Measurements from ENCODE around the gene MAGEA8. TPM values are rescaled to one million over a fixed set of nuclear protein-coding genes. Genes with fewer than 3 reads are reported as not detected.

MAGEA8 gene
- total RNA-seq, 1 experiment from 2014 or later, result not detected

DNA sequence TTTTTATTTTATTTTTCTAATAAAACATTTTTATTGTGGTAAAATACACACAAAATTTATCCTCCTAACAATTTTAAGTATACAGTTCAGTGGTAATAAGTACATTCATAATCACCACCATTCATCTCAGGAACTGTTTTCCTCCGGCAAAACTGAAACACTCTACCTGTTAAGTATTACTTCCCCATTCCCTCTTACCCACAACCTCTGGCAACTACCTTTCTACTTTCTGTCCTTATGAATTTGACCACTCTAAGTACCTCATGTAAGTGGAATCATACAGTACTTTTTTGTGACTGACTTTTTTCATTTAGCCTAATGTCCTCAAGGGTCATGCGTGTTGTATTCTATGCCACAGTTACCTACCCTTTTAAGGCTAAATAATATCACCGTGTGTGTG is 27.3 kb downstream of the MAGEA8 start:
- intact Hi-C loops (cut with micrococcal nuclease), result no loop called here
- TF ChIP-seq, protein P1, sequence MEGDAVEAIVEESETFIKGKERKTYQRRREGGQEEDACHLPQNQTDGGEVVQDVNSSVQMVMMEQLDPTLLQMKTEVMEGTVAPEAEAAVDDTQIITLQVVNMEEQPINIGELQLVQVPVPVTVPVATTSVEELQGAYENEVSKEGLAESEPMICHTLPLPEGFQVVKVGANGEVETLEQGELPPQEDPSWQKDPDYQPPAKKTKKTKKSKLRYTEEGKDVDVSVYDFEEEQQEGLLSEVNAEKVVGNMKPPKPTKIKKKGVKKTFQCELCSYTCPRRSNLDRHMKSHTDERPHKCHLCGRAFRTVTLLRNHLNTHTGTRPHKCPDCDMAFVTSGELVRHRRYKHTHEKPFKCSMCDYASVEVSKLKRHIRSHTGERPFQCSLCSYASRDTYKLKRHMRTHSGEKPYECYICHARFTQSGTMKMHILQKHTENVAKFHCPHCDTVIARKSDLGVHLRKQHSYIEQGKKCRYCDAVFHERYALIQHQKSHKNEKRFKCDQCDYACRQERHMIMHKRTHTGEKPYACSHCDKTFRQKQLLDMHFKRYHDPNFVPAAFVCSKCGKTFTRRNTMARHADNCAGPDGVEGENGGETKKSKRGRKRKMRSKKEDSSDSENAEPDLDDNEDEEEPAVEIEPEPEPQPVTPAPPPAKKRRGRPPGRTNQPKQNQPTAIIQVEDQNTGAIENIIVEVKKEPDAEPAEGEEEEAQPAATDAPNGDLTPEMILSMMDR (IDR thresholded peaks at IDR 0.05; ENCODE audit: unreplicated experiment), result no peak
- ChIA-PET CTCF (no interaction called here), POLR2A (no interaction called here)
- Mint-ChIP-seq H3K36me3 (ENCODE audit: insufficient read depth, unreplicated experiment) (no peaks in the 10 kb centered on the region), H3K9me3 (ENCODE audit: unreplicated experiment) (no peaks in the 10 kb centered on the region), H3K27ac (ENCODE audit: low read depth, unreplicated experiment) (no peak overlapping the region), H3K4me1 (ENCODE audit: insufficient read depth, unreplicated experiment) (no peaks in the 10 kb centered on the region), H3K4me3 (ENCODE audit: unreplicated experiment) (no peak overlapping the region), H3K27me3 (ENCODE audit: insufficient read depth, unreplicated experiment) (peaks cover 15% of the 10 kb centered on the region)
- no peak for DNase-seq (ENCODE audit: unreplicated experiment)
- no TSS peak for BruUV-seq (replicated peaks)

DNA sequence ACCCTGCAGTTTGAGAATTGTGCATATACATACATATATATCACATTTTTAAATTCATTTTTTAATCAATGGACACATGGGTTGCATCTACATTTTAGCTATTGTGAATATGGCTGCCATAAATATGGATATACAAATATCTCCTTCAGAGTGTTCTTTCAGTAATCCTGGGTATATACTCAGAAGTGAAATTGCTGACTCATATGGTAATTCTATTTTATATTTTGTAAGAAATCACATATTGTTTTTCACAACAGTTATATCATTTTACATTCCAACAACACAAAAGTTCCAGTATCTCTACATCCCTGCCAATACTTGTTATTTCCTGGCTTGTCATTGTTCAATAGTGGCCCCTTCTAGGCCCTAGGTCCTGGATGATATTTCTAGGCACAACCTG is 27.7 kb downstream of the MAGEA8 start:
- Mint-ChIP-seq H3K9me3 (ENCODE audit: unreplicated experiment) (no peaks in the 10 kb centered on the region), H3K4me1 (ENCODE audit: insufficient read depth, unreplicated experiment) (no peaks in the 10 kb centered on the region), H3K27ac (ENCODE audit: low read depth, unreplicated experiment) (no peak overlapping the region), H3K36me3 (ENCODE audit: insufficient read depth, unreplicated experiment) (no peaks in the 10 kb centered on the region), H3K4me3 (ENCODE audit: unreplicated experiment) (no peak overlapping the region), H3K27me3 (ENCODE audit: insufficient read depth, unreplicated experiment) (peaks cover 15% of the 10 kb centered on the region)
- intact Hi-C loops (cut with micrococcal nuclease), result no loop called here
- POLR2A ChIA-PET, result no interaction called here
- CTCF ChIA-PET, result no interaction called here
- TF ChIP-seq, protein P1 (IDR thresholded peaks at IDR 0.05; ENCODE audit: unreplicated experiment), result no peak
- BruUV-seq (replicated peaks), result no TSS peak
- DNase-seq (ENCODE audit: unreplicated experiment), result no peak

DNA sequence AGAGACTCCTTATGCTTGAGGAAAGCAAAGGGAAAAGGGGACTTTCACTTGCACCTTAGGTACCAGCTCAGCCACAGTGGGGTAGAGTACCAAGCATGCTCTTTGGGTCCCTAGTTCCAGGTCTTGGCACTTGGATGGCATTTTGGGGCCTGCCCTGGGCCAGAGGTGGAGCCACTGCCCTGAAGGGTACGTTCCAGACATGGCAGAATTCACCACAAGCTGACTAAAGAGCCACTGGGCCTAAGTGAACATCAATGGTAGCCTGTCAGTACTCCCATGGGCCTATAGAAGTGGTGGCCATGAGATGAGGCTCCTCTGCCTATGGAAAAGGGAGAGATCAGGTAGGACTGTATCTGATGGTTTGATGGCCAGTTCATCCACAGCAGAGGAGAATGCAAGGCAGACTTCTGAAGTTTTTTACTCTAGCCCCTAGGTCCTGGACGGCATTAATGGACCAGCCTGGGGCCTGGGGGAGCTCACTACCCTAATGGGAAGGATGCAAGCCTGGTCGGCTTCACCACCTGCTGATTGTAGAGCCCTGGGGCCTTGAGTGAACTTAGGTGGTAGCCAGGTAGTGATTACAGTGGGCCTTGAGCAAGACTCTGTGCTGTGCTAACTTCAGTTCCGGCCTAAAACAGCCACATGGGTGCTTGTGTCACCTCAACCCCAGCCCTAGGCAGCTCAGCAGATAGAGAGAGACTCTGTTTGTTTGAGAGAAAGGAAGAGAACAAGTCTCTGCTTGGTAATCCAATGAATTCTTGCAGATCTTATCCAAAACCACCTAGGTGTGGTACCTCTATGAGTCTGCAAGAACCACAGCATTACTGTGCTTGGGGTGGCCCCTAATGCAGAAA is 28.6 kb downstream of the MAGEA8 start:
- Mint-ChIP-seq H3K27me3 (ENCODE audit: insufficient read depth, unreplicated experiment) (peaks cover 15% of the 10 kb centered on the region), H3K36me3 (ENCODE audit: insufficient read depth, unreplicated experiment) (no peaks in the 10 kb centered on the region), H3K9me3 (ENCODE audit: unreplicated experiment) (no peaks in the 10 kb centered on the region), H3K4me1 (ENCODE audit: insufficient read depth, unreplicated experiment) (no peaks in the 10 kb centered on the region), H3K4me3 (ENCODE audit: unreplicated experiment) (no peak overlapping the region), H3K27ac (ENCODE audit: low read depth, unreplicated experiment) (no peak overlapping the region)
- DNase-seq (ENCODE audit: unreplicated experiment), result no peak
- TF ChIP-seq, protein P1 (IDR thresholded peaks at IDR 0.05; ENCODE audit: unreplicated experiment), result no peak
- BruUV-seq (replicated peaks), result no TSS peak
- POLR2A ChIA-PET, result no interaction called here
- CTCF ChIA-PET, result no interaction called here
- intact Hi-C loops (cut with micrococcal nuclease), result no loop called here

DNA sequence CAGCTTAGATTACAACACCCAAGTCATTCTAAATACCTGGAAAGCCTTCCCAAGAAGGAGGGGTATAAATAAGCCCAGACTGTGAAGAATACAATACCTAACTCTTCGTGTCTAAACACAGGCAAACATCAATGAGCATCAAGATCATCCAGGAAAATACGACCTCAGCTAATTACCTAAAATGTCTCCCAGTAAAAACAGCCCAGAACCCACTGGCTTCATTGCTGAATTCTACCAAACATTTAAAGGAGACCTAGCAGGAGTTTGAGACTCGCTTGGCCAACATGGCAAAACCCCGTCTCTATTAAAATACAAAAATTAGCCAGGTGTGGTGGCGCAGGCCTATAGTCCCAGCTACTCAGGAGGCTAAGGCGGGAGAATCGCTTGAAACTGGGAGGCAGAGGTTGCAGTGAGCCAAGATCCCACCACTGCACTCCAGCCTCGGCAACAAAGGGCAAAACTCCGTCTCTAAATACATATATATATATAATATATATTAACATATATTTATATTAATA is 29.3 kb downstream of the MAGEA8 start:
- no TSS peak for BruUV-seq (replicated peaks)
- CTCF ChIA-PET, result no interaction called here
- H3K27me3 Mint-ChIP-seq (ENCODE audit: insufficient read depth, unreplicated experiment), result peaks cover 13% of the 10 kb centered on the region
- intact Hi-C loops (cut with micrococcal nuclease), result no loop called here
- TF ChIP-seq, protein P1 (IDR thresholded peaks at IDR 0.05; ENCODE audit: unreplicated experiment), result no peak
- POLR2A ChIA-PET, result no interaction called here
- H3K27ac Mint-ChIP-seq (ENCODE audit: low read depth, unreplicated experiment), result no peak overlapping the region
- H3K4me1 Mint-ChIP-seq (ENCODE audit: insufficient read depth, unreplicated experiment), result no peaks in the 10 kb centered on the region
- no peaks in the 10 kb centered on the region for H3K9me3 Mint-ChIP-seq (ENCODE audit: unreplicated experiment)
- H3K36me3 Mint-ChIP-seq (ENCODE audit: insufficient read depth, unreplicated experiment), result no peaks in the 10 kb centered on the region
- no peak overlapping the region for H3K4me3 Mint-ChIP-seq (ENCODE audit: unreplicated experiment)
- no peak for DNase-seq (ENCODE audit: unreplicated experiment)

All from MCF 10A (cell line).